ENCODE measurements around the gene ATOH8. TPM values are rescaled to one million over a fixed set of nuclear protein-coding genes. Genes with fewer than 3 reads are reported as not detected.
A peak's percentile ranks its signal among the peaks of the same experiment; 100 is the strongest.

The ATOH8 gene
- total RNA-seq, 1 donor from 2014 or later, result 1.9 TPM

DNA sequence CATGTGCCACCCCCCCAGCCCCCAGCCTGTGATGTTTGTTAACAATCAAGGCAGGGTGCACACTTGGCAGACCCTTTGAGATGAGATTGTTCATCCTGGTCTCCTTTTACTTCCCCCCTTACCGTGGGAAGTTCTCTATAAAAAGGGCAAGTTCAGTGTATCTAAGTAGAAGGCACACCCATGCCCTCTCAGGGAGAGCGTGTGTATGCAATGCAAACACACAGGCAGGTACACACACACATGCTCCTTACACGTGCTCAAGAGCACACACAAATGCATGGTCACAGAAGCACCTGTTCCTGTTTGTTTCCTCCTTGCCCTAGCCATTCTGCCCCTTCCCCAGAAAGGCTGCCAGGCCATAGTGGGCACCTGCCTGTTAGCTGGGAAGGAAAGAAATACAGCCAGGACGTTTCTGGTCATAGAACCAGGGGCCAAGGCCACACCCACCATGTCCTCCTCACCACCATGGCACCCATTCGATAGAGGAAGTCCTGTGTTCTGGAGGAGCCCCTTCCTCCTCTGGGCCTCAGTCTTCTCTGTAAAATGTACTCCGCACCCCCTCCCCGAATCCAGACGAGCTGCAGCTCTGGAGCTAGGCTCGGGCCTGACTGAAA, 3.1 kb downstream of the ATOH8 start:
- Histone ChIP-seq H3K4me2 (ENCODE audit: low read length) (peak overlapping the region; percentile 98), H3K4me1 (ENCODE audit: insufficient read depth, low read length) (peaks cover 17% of the 10 kb centered on the region), H3K9me3 (ENCODE audit: insufficient read depth, low read depth, low read length) (no peaks in the 10 kb centered on the region), H3K79me2 (ENCODE audit: insufficient read depth, low read length) (peaks cover 53% of the 10 kb centered on the region), H2AFZ (ENCODE audit: low read depth, low read length) (no peak overlapping the region), H3K9ac (ENCODE audit: low read length) (no peak overlapping the region), H3K27me3 (ENCODE audit: insufficient read depth, low read length) (peaks cover 8% of the 10 kb centered on the region), H4K20me1 (ENCODE audit: insufficient read depth, low read length) (peaks cover 68% of the 10 kb centered on the region), H3K4me3 (ENCODE audit: insufficient read depth, low read depth, low read length) (no peak overlapping the region), H3K36me3 (ENCODE audit: insufficient read depth, low read length) (no peaks in the 10 kb centered on the region), H3K27ac (ENCODE audit: low read depth, low read length) (no peak overlapping the region)
- peaks cover 8% of the 10 kb centered on the region for H3K4me1 Mint-ChIP-seq (ENCODE audit: low read depth, unreplicated experiment)
- H3K27ac Mint-ChIP-seq (ENCODE audit: unreplicated experiment), result peak overlapping the region; percentile 31
- H3K27me3 Mint-ChIP-seq (ENCODE audit: low read depth, unreplicated experiment), result peaks cover 73% of the 10 kb centered on the region
- no peak overlapping the region for H3K4me3 Mint-ChIP-seq (ENCODE audit: unreplicated experiment)
- DNase-seq (ENCODE audit: low read depth) (no peak), FAIRE-seq (no peak)
- peaks cover 4% of the 10 kb centered on the region for H3K9me3 Mint-ChIP-seq (ENCODE audit: unreplicated experiment)
- H3K36me3 Mint-ChIP-seq (ENCODE audit: low read depth, unreplicated experiment), result no peaks in the 10 kb centered on the region
- TF ChIP-seq, protein P1, sequence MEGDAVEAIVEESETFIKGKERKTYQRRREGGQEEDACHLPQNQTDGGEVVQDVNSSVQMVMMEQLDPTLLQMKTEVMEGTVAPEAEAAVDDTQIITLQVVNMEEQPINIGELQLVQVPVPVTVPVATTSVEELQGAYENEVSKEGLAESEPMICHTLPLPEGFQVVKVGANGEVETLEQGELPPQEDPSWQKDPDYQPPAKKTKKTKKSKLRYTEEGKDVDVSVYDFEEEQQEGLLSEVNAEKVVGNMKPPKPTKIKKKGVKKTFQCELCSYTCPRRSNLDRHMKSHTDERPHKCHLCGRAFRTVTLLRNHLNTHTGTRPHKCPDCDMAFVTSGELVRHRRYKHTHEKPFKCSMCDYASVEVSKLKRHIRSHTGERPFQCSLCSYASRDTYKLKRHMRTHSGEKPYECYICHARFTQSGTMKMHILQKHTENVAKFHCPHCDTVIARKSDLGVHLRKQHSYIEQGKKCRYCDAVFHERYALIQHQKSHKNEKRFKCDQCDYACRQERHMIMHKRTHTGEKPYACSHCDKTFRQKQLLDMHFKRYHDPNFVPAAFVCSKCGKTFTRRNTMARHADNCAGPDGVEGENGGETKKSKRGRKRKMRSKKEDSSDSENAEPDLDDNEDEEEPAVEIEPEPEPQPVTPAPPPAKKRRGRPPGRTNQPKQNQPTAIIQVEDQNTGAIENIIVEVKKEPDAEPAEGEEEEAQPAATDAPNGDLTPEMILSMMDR (IDR thresholded peaks at IDR 0.05; ENCODE audit: insufficient read depth, low read depth, low read length), result no peak
- no peak for TF ChIP-seq EZH2 (IDR thresholded peaks at IDR 0.05; ENCODE audit: insufficient read depth, low read length)

DNA sequence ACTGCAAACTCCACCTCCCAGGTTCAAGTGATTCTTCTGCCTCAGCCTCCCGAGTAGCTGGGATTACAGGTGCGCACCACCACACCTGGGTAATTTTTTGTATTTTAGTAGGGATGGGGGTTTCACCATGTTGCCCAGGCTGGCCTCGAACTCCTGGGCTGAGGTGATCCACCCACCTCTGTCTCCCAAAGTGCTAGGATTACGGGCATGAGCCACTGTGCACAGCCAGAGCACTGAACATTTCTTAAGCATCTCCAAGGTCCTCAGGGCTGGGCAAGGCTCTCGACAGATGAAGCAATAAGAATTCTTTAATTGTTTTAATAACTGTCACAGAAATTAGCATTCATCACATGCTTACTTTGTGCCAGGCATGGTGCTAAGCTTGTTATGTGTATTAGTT, 4.1 kb downstream of the ATOH8 start:
- Histone ChIP-seq H3K27ac (ENCODE audit: low read depth, low read length) (no peak overlapping the region), H3K4me2 (ENCODE audit: low read length) (no peak overlapping the region), H4K20me1 (ENCODE audit: insufficient read depth, low read length) (peaks cover 75% of the 10 kb centered on the region), H3K9ac (ENCODE audit: low read length) (no peak overlapping the region), H3K27me3 (ENCODE audit: insufficient read depth, low read length) (peaks cover under 1% of the 10 kb centered on the region), H3K79me2 (ENCODE audit: insufficient read depth, low read length) (peaks cover 62% of the 10 kb centered on the region), H2AFZ (ENCODE audit: low read depth, low read length) (no peak overlapping the region), H3K36me3 (ENCODE audit: insufficient read depth, low read length) (no peaks in the 10 kb centered on the region), H3K4me3 (ENCODE audit: insufficient read depth, low read depth, low read length) (no peak overlapping the region), H3K4me1 (ENCODE audit: insufficient read depth, low read length) (peaks cover 17% of the 10 kb centered on the region), H3K9me3 (ENCODE audit: insufficient read depth, low read depth, low read length) (no peaks in the 10 kb centered on the region)
- TF ChIP-seq EZH2 (IDR thresholded peaks at IDR 0.05; ENCODE audit: insufficient read depth, low read length), result no peak
- TF ChIP-seq, protein P1 (IDR thresholded peaks at IDR 0.05; ENCODE audit: insufficient read depth, low read depth, low read length), result no peak
- Mint-ChIP-seq H3K4me1 (ENCODE audit: low read depth, unreplicated experiment) (peaks cover 8% of the 10 kb centered on the region), H3K9me3 (ENCODE audit: unreplicated experiment) (peaks cover 4% of the 10 kb centered on the region), H3K27me3 (ENCODE audit: low read depth, unreplicated experiment) (peaks cover 73% of the 10 kb centered on the region), H3K4me3 (ENCODE audit: unreplicated experiment) (no peak overlapping the region), H3K36me3 (ENCODE audit: low read depth, unreplicated experiment) (no peaks in the 10 kb centered on the region), H3K27ac (ENCODE audit: unreplicated experiment) (no peak overlapping the region)
- DNase-seq (ENCODE audit: low read depth) (no peak), FAIRE-seq (no peak)
